K562 (cell line): ENCODE data around the gene IRF5. TPM values are rescaled to one million over a fixed set of nuclear protein-coding genes. Genes with fewer than 3 reads are reported as not detected.

Experiments
- ASH1L ChIP-seq: fragments of 450-650 bp; IDR thresholded peaks from 2 replicates; pipeline ENCODE4 v1.6.1; 2018; ENCODE audit warnings: borderline replicate concordance, mild to moderate bottlenecking, low read depth; ENCODE audit not compliant: partially characterized antibody
- ATF6 ChIP-seq: sonication (generic); formaldehyde crosslinking; IDR thresholded peaks from 2 replicates; pipeline ENCODE4 v1.4.0; 2020; ENCODE audit warnings: mild to moderate bottlenecking, missing genetic modification reagents
- CHD1 ChIP-seq: fragments of 200-600 bp; sonication (generic); IDR thresholded peaks from one replicate; pipeline ENCODE4 v1.6.1; 2012; ENCODE audit warnings: mild to moderate bottlenecking, moderate library complexity, low read length, inconsistent platforms
- EGR1 ChIP-seq: fragments of 450-650 bp; conservative IDR thresholded peaks from 2 replicates; pipeline ENCODE4 v1.6.1; 2017; ENCODE audit warnings: mild to moderate bottlenecking
- ELK1 ChIP-seq: sonication (generic); formaldehyde crosslinking; IDR thresholded peaks from 2 replicates; pipeline ENCODE4 v1.8.1; 2022; ENCODE audit warnings: missing genetic modification reagents
- FOS ChIP-seq: IDR thresholded peaks from 3 replicates; pipeline ENCODE4 v1.6.1; 2011; ENCODE audit not compliant: insufficient read length; ENCODE audit errors: extremely low read depth
- FOXP4 ChIP-seq: sonication (generic); formaldehyde crosslinking; IDR thresholded peaks from 2 replicates; pipeline ENCODE4 v1.8.0; 2022; ENCODE audit warnings: mild to moderate bottlenecking, missing genetic modification reagents, borderline replicate concordance
- GTF2E2 ChIP-seq: fragments of 200-800 bp; sonication (Bioruptor generic); IDR thresholded peaks from 2 replicates; pipeline ENCODE4 v1.6.1; 2016; ENCODE audit warnings: missing genetic modification characterization, missing compliant biosample characterization
- HDAC3 ChIP-seq: fragments of 450-650 bp; IDR thresholded peaks from 2 replicates; pipeline ENCODE4 v1.6.1; 2018; ENCODE audit warnings: borderline replicate concordance, mild to moderate bottlenecking, moderate library complexity; ENCODE audit not compliant: partially characterized antibody
- MED1 ChIP-seq: sonication (generic); formaldehyde crosslinking; IDR thresholded peaks from 2 replicates; pipeline ENCODE4 v1.8.1; 2023; ENCODE audit warnings: missing genetic modification reagents, borderline replicate concordance
- PTRF ChIP-seq: fragments of 450-650 bp; IDR thresholded peaks from 2 replicates; pipeline ENCODE4 v1.6.1; 2016; ENCODE audit warnings: mild to moderate bottlenecking, missing genetic modification characterization, missing compliant biosample characterization
- SIN3A ChIP-seq, 2 experiments: fragments of 150-350 bp in 1 of 2; IDR thresholded peaks; 2 replicates each; pipeline ENCODE4 v1.6.1; 2011 to 2016; ENCODE audit warnings: borderline replicate concordance in 2 of 2, low read depth in 2 of 2, low read length in 2 of 2, mild to moderate bottlenecking in 2 of 2, moderate library complexity in 2 of 2; ENCODE audit not compliant: control insufficient read depth in 1 of 2
- TARDBP ChIP-seq: fragments of 450-650 bp; IDR thresholded peaks from 2 replicates; pipeline ENCODE4 v1.6.1; 2016
- ZKSCAN1 ChIP-seq: fragments of 150-350 bp; IDR thresholded peaks from 2 replicates; pipeline ENCODE4 v1.6.1; 2016; ENCODE audit warnings: low read depth, low read length
- ZNF583 ChIP-seq: fragments of 250-450 bp; sonication (Bioruptor Pico); IDR thresholded peaks from 2 replicates; pipeline ENCODE4 v1.4.0; 2020
- ZNF766 ChIP-seq: fragments of 200-800 bp; sonication (Bioruptor generic); conservative IDR thresholded peaks from 2 replicates; pipeline ENCODE4 v1.6.1; 2016; ENCODE audit warnings: missing genetic modification characterization, missing compliant biosample characterization
- polyA plus RNA-seq, 8 experiments: library from polyadenylated mRNA; depleted of rRNA in 4 of 8; stranded (reverse) in 5 of 8; unstranded in 3 of 8; fragments of >200 nt; fragmentation: Nextera tagmentation in 2 of 8; fragmentation: Illumina TruSeq in 1 of 8; extraction: Ambion mirVana in 2 of 8; extraction: Trizol in 1 of 8; gene quantifications; 2 replicates each; pipeline versions ENCODE4 v1.2.1 to v1.2.3, GENCODE V29; 2011 to 2014; ENCODE audit warnings: inconsistent platforms in 1 of 8, missing spikeins in 1 of 8
- total RNA-seq, 7 experiments: library from RNA; depleted of rRNA in 6 of 7; stranded (reverse); fragments of >200 nt in 6 of 7; fragmentation: Illumina TruSeq in 2 of 7; extraction: Trizol in 2 of 7; gene quantifications; 2 replicates each; pipeline versions ENCODE4 v1.2.1 to v1.2.3, GENCODE V29; 2011 to 2021; ENCODE audit warnings: low replicate concordance in 1 of 7
- TF ChIP-seq, protein P1 (sequence below): fragments of 250-450 bp; sonication (Bioruptor Pico); IDR thresholded peaks from 2 replicates; pipeline ENCODE4 v1.5.0; 2021
- TF ChIP-seq, protein P2 (sequence below): fragments of 450-650 bp; conservative IDR thresholded peaks from 2 replicates; pipeline ENCODE4 v1.6.1; 2016; ENCODE audit warnings: missing genetic modification characterization, low read depth, mild to moderate bottlenecking, missing compliant biosample characterization, moderate library complexity
- TF ChIP-seq, protein P3 (sequence below): fragments of 250-450 bp; sonication (Bioruptor Pico); IDR thresholded peaks from 2 replicates; pipeline ENCODE4 v1.4.0; 2020; ENCODE audit warnings: mild to moderate bottlenecking

Gene IRF5
- total and polyA plus RNA-seq, 9 of the 15 experiments (the other 6 are each of a cell fraction or from before 2014, with no cell fraction given): 0.04 TPM; not detected in 8

GRCh38 chr7:128895320-128895719 is 42.4 kb upstream of the IRF5 start (continued):
- TF ChIP-seq ELK1 (no peak), ASH1L (no peak), PTRF (peak; percentile 56; the same call in 1 of the 2 replicates), CHD1 (no peak), ZKSCAN1 (no peak), SIN3A (IDR thresholded peaks at IDR 0.05; ENCODE audit: borderline replicate concordance in 2 of 2, control insufficient read depth in 1 of 2, low read depth in 2 of 2, low read length in 2 of 2) (no peak), TARDBP (no peak), ZNF766 (CRISPR knock-in tag) (0 out of 2 replicates have a peak, but pooled peaks have one; percentile 35), MED1 (CRISPR knock-in tag) (no peak), ATF6 (no peak), FOXP4 (no peak), EGR1 (no peak), GTF2E2 (tag) (no peak), HDAC3 (no peak), ZNF583 (CRISPR knock-in tag) (no peak), FOS (no peak)
- TF ChIP-seq, protein P1, sequence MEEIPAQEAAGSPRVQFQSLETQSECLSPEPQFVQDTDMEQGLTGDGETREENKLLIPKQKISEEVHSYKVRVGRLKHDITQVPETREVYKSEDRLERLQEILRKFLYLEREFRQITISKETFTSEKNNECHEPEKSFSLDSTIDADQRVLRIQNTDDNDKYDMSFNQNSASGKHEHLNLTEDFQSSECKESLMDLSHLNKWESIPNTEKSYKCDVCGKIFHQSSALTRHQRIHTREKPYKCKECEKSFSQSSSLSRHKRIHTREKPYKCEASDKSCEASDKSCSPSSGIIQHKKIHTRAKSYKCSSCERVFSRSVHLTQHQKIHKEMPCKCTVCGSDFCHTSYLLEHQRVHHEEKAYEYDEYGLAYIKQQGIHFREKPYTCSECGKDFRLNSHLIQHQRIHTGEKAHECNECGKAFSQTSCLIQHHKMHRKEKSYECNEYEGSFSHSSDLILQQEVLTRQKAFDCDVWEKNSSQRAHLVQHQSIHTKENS: no peak
- TF ChIP-seq, protein P2, sequence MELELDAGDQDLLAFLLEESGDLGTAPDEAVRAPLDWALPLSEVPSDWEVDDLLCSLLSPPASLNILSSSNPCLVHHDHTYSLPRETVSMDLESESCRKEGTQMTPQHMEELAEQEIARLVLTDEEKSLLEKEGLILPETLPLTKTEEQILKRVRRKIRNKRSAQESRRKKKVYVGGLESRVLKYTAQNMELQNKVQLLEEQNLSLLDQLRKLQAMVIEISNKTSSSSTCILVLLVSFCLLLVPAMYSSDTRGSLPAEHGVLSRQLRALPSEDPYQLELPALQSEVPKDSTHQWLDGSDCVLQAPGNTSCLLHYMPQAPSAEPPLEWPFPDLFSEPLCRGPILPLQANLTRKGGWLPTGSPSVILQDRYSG (tag): no peak; the same call in 1 of the 2 replicates
- TF ChIP-seq, protein P3, sequence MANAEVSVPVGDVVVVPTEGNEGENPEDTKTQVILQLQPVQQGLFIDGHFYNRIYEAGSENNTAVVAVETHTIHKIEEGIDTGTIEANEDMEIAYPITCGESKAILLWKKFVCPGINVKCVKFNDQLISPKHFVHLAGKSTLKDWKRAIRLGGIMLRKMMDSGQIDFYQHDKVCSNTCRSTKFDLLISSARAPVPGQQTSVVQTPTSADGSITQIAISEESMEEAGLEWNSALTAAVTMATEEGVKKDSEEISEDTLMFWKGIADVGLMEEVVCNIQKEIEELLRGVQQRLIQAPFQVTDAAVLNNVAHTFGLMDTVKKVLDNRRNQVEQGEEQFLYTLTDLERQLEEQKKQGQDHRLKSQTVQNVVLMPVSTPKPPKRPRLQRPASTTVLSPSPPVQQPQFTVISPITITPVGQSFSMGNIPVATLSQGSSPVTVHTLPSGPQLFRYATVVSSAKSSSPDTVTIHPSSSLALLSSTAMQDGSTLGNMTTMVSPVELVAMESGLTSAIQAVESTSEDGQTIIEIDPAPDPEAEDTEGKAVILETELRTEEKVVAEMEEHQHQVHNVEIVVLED (CRISPR knock-in tag): no peak
